Karpas-422 (cell line): ENCODE results near the gene OR2T35. TPM values are rescaled to one million over a fixed set of nuclear protein-coding genes. Genes with fewer than 3 reads are reported as not detected.
"Not testable (repeated sequence)": the region's sequence is repeated elsewhere in the genome, so short reads cannot be mapped to it uniquely, and the experiment has no call there.

Experiments used
- DNase-seq: peaks from one replicate; pipeline ENCODE4 v3.0.0-alpha.2; 2015
- H2AFZ ChIP-seq: fragments of 200-600 bp; sonication (generic); 2 replicates; pipeline ENCODE4 v1.6.1; 2014; ENCODE audit warnings: antibody characterized with exemption, low read length, mixed read lengths
- H3K27ac ChIP-seq: fragments of 200-600 bp; sonication (generic); 2 replicates; pipeline ENCODE4 v1.5.1; 2014; ENCODE audit warnings: mild to moderate bottlenecking, low read length, moderate library complexity
- H3K27me3 ChIP-seq: fragments of 200-600 bp; sonication (generic); 2 replicates; pipeline ENCODE4 v1.6.1; 2014; ENCODE audit warnings: low read length, mixed read lengths
- H3K36me3 ChIP-seq: fragments of 200-600 bp; sonication (generic); 2 replicates; pipeline ENCODE4 v1.6.1; 2014; ENCODE audit warnings: low read length, mixed read lengths; ENCODE audit not compliant: insufficient read depth
- H3K4me1 ChIP-seq: fragments of 200-600 bp; sonication (generic); 2 replicates; pipeline ENCODE4 v1.6.1; 2014; ENCODE audit warnings: mild to moderate bottlenecking, low read length, mixed read lengths
- H3K4me2 ChIP-seq: fragments of 200-600 bp; sonication (generic); 2 replicates; pipeline ENCODE4 v1.6.1; 2014; ENCODE audit warnings: low read length, low read depth, mild to moderate bottlenecking; ENCODE audit not compliant: poor library complexity, severe bottlenecking
- H3K4me3 ChIP-seq: fragments of 200-600 bp; sonication (generic); 2 replicates; pipeline ENCODE4 v1.5.1; 2014; ENCODE audit warnings: mild to moderate bottlenecking, antibody characterized with exemption, low read length, mixed read lengths
- H3K79me2 ChIP-seq: fragments of 200-600 bp; sonication (generic); 2 replicates; pipeline ENCODE4 v1.6.1; 2014; ENCODE audit warnings: mild to moderate bottlenecking, low read length, mixed read lengths
- H3K9ac ChIP-seq: fragments of 200-600 bp; sonication (generic); 2 replicates; pipeline ENCODE4 v1.6.0; 2014; ENCODE audit warnings: low read length
- H3K9me2 ChIP-seq: fragments of 200-600 bp; sonication (generic), shearing (Covaris generic); replicated peaks from 2 replicates; pipeline ENCODE4 v1.6.0; 2014; ENCODE audit warnings: mild to moderate bottlenecking, low read length, moderate library complexity; ENCODE audit not compliant: insufficient read depth
- H3K9me3 ChIP-seq: fragments of 300-700, 200-600 bp; sonication (generic); 2 replicates; pipeline ENCODE4 v1.6.1; 2014; ENCODE audit warnings: low read length, mixed read lengths
- H4K20me1 ChIP-seq: fragments of 200-600 bp; sonication (generic); 2 replicates; pipeline ENCODE4 v1.6.1; 2014; ENCODE audit warnings: mild to moderate bottlenecking, antibody characterized with exemption, low read length, low read depth; ENCODE audit not compliant: insufficient read depth
- total RNA-seq: library from RNA; depleted of rRNA; stranded (reverse); fragments of >200 nt; shearing (Covaris generic); gene quantifications from 2 replicates; pipeline ENCODE4 v1.2.3, GENCODE V29; 2014; ENCODE audit warnings: low replicate concordance

Gene OR2T35
- total RNA-seq, 1 experiment from 2014 or later = not detected

GRCh38 chr1:248634991-248635390 lies 10.1 kb downstream of the OR2T35 start, which contains the start of gene OR2T11:
OR2T11 (minus strand) TSS chr1:248635091; CDS start chr1:248627128, 7,963 bp downstream.
- H3K4me1 ChIP-seq, H3K9me3 ChIP-seq, H3K4me3 ChIP-seq, H3K9me2 ChIP-seq, DNase-seq, H3K9ac ChIP-seq, H3K4me2 ChIP-seq, H2AFZ ChIP-seq, H4K20me1 ChIP-seq, H3K79me2 ChIP-seq, H3K36me3 ChIP-seq, H3K27me3 ChIP-seq, H3K27ac ChIP-seq: not testable (repeated sequence)

GRCh38 chr1:248631354-248632008 lies 13.6 kb downstream of the OR2T35 start:
- no peak for DNase-seq
- no peaks in the 10 kb centered on the region for H3K4me1 ChIP-seq
- no peak overlapping the region for H3K4me3 ChIP-seq
- H2AFZ ChIP-seq = no peak overlapping the region
- no peaks in the 10 kb centered on the region for H4K20me1 ChIP-seq
- H3K9ac ChIP-seq = no peak overlapping the region
- no peaks in the 10 kb centered on the region for H3K9me2 ChIP-seq
- H3K27me3 ChIP-seq = no peaks in the 10 kb centered on the region
- H3K4me2 ChIP-seq = no peak overlapping the region
- H3K9me3 ChIP-seq = no peaks in the 10 kb centered on the region
- H3K79me2 ChIP-seq = no peaks in the 10 kb centered on the region
- H3K27ac ChIP-seq = no peak overlapping the region
- H3K36me3 ChIP-seq = no peaks in the 10 kb centered on the region

- no peak overlapping the region for H3K9ac ChIP-seq
- H3K4me1 ChIP-seq = peaks cover 2% of the 10 kb centered on the region; the same call in 1 of the 2 replicates
- no peak overlapping the region for H2AFZ ChIP-seq
- no peaks in the 10 kb centered on the region for H3K79me2 ChIP-seq
- no peaks in the 10 kb centered on the region for H3K9me3 ChIP-seq
- no peak overlapping the region for H3K27ac ChIP-seq
- no peaks in the 10 kb centered on the region for H3K9me2 ChIP-seq
- DNase-seq = no peak
- H3K4me3 ChIP-seq = no peak overlapping the region
- no peaks in the 10 kb centered on the region for H3K36me3 ChIP-seq
- H3K4me2 ChIP-seq = no peak overlapping the region
- H4K20me1 ChIP-seq = no peaks in the 10 kb centered on the region
- H3K27me3 ChIP-seq = no peaks in the 10 kb centered on the region
These were observed 14.5 kb downstream of the OR2T35 start for GRCh38 chr1:248630551-248630950.

- H3K9me2 ChIP-seq = no peaks in the 10 kb centered on the region
- H3K4me1 ChIP-seq = peaks cover 2% of the 10 kb centered on the region; the same call in 1 of the 2 replicates
- no peak overlapping the region for H3K4me3 ChIP-seq
- H3K9ac ChIP-seq = peak overlapping the region; percentile 21; the same call in 1 of the 2 replicates
- no peaks in the 10 kb centered on the region for H3K79me2 ChIP-seq
- DNase-seq = no peak
- peak overlapping the region; percentile 58; the same call in 1 of the 2 replicates for H2AFZ ChIP-seq
- H3K9me3 ChIP-seq = no peaks in the 10 kb centered on the region
- no peak overlapping the region for H3K27ac ChIP-seq
- H4K20me1 ChIP-seq = no peaks in the 10 kb centered on the region
- no peaks in the 10 kb centered on the region for H3K36me3 ChIP-seq
- H3K27me3 ChIP-seq = no peaks in the 10 kb centered on the region
- H3K4me2 ChIP-seq = no peak overlapping the region
These were observed 16.9 kb downstream of the OR2T35 start for GRCh38 chr1:248627971-248628844.

- Histone ChIP-seq H3K4me2 (no peak overlapping the region), H3K4me1 (peaks cover 17% of the 10 kb centered on the region), H4K20me1 (no peaks in the 10 kb centered on the region), H3K9ac (no peak overlapping the region), H3K27ac (no peak overlapping the region), H2AFZ (no peak overlapping the region), H3K9me2 (no peaks in the 10 kb centered on the region), H3K27me3 (no peaks in the 10 kb centered on the region), H3K36me3 (no peaks in the 10 kb centered on the region), H3K9me3 (no peaks in the 10 kb centered on the region), H3K79me2 (no peaks in the 10 kb centered on the region), H3K4me3 (no peak overlapping the region)
- peak; percentile 48 for DNase-seq
These were observed 19.1 kb downstream of the OR2T35 start for GRCh38 chr1:248625971-248626370.

- no peak overlapping the region for H3K27ac ChIP-seq
- peaks cover 17% of the 10 kb centered on the region for H3K4me1 ChIP-seq
- no peak overlapping the region for H3K4me3 ChIP-seq
- H2AFZ ChIP-seq = no peak overlapping the region
- H3K4me2 ChIP-seq = no peak overlapping the region
- H3K36me3 ChIP-seq = no peaks in the 10 kb centered on the region
- H3K9ac ChIP-seq = no peak overlapping the region
- H3K9me3 ChIP-seq = no peaks in the 10 kb centered on the region
- no peaks in the 10 kb centered on the region for H3K27me3 ChIP-seq
- H3K79me2 ChIP-seq = no peaks in the 10 kb centered on the region
- H3K9me2 ChIP-seq = no peaks in the 10 kb centered on the region
- H4K20me1 ChIP-seq = no peaks in the 10 kb centered on the region
- DNase-seq = no peak
These were observed 19.9 kb downstream of the OR2T35 start for GRCh38 chr1:248625166-248625565.

- Histone ChIP-seq H3K36me3 (no peaks in the 10 kb centered on the region), H3K27me3 (no peaks in the 10 kb centered on the region), H3K4me2 (peak overlapping the region; percentile 53), H3K4me3 (no peak overlapping the region), H3K4me1 (peaks cover 21% of the 10 kb centered on the region), H3K79me2 (no peaks in the 10 kb centered on the region), H3K27ac (no peak overlapping the region), H3K9ac (no peak overlapping the region), H2AFZ (peak overlapping the region; percentile 39; the same call in 1 of the 2 replicates), H4K20me1 (no peaks in the 10 kb centered on the region), H3K9me2 (no peaks in the 10 kb centered on the region), H3K9me3 (no peaks in the 10 kb centered on the region)
- peak; percentile 84 for DNase-seq
These were observed 22.5 kb downstream of the OR2T35 start for GRCh38 chr1:248622570-248623001.

- H3K4me3 ChIP-seq = no peak overlapping the region
- no peak overlapping the region for H3K27ac ChIP-seq
- H3K9me3 ChIP-seq = no peaks in the 10 kb centered on the region
- no peaks in the 10 kb centered on the region for H3K79me2 ChIP-seq
- H3K36me3 ChIP-seq = no peaks in the 10 kb centered on the region
- peaks cover 21% of the 10 kb centered on the region for H3K4me1 ChIP-seq
- 0 out of 2 replicates have a peak overlapping the region, but pooled peaks have one; percentile 10 for H2AFZ ChIP-seq
- H3K27me3 ChIP-seq = no peaks in the 10 kb centered on the region
- H3K9me2 ChIP-seq = no peaks in the 10 kb centered on the region
- peak overlapping the region; percentile 53 for H3K4me2 ChIP-seq
- DNase-seq = peak; percentile 59
- H3K9ac ChIP-seq = no peak overlapping the region
- no peaks in the 10 kb centered on the region for H4K20me1 ChIP-seq
These were observed 23.3 kb downstream of the OR2T35 start for GRCh38 chr1:248621770-248622169.
